D721Med (cell line): ENCODE data around the gene GLA.

Source experiments
- DNase-seq: peaks from one replicate; pipeline ENCODE4 v3.0.0; 2011; ENCODE audit warnings: low spot score; ENCODE audit not compliant: insufficient read length
- FAIRE-seq: peaks from 2 replicates; lab custom pipeline; 2011; peaks lifted over from hg19 to GRCh38; lab: Jason Lieb, UNC
- TF ChIP-seq, protein P1 (sequence below): IDR thresholded peaks from 2 replicates; pipeline ENCODE4 v1.5.1; 2012; ENCODE audit warnings: mild to moderate bottlenecking, control low read depth; ENCODE audit not compliant: insufficient read depth; ENCODE audit errors: missing control alignments

The GLA gene

DNA sequence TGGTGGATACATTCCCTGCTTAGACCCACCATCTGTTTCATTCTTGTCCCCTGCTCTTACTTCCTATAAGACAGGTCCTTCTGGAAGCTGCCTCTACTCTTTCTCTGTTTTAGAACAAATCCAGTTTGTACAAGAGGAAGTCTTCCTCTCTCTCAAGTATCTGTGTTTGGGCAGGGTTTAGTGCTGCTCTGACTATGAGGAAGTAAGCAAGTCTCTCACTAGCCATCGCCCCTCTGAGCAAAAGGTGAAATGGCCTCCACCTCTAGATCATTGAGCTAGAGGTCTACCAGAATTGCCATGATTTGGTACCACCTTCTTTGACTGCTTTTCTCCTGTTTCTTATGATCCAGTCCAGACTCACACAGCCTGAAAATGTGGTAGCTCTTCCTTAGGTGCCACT is 30.2 kb downstream of the GLA start:
- TF ChIP-seq, protein P1, sequence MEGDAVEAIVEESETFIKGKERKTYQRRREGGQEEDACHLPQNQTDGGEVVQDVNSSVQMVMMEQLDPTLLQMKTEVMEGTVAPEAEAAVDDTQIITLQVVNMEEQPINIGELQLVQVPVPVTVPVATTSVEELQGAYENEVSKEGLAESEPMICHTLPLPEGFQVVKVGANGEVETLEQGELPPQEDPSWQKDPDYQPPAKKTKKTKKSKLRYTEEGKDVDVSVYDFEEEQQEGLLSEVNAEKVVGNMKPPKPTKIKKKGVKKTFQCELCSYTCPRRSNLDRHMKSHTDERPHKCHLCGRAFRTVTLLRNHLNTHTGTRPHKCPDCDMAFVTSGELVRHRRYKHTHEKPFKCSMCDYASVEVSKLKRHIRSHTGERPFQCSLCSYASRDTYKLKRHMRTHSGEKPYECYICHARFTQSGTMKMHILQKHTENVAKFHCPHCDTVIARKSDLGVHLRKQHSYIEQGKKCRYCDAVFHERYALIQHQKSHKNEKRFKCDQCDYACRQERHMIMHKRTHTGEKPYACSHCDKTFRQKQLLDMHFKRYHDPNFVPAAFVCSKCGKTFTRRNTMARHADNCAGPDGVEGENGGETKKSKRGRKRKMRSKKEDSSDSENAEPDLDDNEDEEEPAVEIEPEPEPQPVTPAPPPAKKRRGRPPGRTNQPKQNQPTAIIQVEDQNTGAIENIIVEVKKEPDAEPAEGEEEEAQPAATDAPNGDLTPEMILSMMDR = no peak
- FAIRE-seq (no peak), DNase-seq (no peak)

DNA sequence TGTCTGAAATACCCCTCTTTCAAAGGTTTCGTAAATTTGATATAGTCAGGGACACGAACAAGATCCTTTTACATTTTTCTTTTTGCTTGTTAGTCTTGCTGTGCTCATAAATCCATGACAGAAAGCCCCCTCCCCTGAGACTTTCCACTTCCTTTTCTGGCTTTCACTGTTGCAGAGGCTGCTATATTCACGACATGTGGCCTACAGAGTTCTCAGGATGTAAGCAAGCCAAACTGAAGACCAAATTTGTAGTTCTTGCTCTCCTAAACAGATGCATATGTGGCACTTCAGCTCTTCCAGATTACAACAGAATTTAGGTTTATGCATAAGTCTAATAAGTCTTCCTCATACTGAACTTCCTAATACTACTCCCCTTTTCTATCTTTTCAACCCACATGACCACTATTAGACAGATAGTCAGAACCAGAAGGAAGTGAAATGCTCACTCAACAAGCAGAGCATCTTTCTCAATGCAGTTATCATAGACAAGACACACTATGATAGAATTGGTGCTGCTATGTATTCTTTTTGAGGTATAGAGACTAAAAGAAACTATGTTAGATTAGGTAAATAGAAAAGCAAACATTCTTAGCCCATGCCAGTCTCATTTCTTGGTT is 36.7 kb downstream of the GLA start:
- TF ChIP-seq, protein P1 = no peak
- FAIRE-seq (no peak), DNase-seq (no peak)

DNA sequence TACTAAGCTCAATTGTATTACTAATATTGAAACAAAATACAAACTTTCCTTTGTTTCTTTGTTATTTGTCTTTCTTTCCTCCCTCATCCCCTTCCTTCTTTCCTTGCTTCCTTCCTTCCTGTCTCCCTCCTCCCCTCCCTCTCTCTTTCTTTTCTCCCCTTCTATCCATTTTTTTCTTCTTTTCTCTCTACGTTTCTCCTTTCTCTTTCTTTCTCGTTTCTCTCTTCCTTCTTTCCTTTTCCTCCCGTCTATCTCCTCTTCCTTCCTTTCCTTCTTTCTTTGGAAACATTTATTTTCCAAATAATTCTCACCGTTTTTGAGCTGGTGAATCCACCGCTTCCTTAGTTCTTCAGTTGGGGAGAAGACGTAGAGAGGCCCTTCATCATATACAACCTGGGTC is 38.0 kb downstream of the GLA start:
- TF ChIP-seq, protein P1 = no peak
- DNase-seq = no peak
- FAIRE-seq = no peak

DNA sequence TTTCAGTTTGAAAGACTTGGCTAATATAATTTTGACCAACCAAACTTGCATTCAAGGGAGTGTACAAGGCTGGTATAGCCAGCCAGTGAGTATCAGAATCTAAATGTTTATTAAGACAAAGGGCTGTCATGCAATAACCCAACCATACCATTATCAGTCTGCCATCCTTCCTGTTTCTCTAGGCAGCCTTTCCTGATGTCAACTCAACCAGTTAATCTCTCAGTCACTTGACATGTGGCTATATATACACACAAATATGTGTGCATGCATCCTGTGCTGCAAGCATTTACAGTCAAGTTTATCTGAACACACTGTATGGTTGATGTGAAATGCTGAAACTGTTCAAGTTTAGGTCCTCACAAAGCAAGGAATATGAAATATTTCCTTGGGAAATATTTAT is 38.9 kb downstream of the GLA start:
- peak; percentile 46 for FAIRE-seq
- DNase-seq = no peak
- TF ChIP-seq, protein P1 = no peak

DNA sequence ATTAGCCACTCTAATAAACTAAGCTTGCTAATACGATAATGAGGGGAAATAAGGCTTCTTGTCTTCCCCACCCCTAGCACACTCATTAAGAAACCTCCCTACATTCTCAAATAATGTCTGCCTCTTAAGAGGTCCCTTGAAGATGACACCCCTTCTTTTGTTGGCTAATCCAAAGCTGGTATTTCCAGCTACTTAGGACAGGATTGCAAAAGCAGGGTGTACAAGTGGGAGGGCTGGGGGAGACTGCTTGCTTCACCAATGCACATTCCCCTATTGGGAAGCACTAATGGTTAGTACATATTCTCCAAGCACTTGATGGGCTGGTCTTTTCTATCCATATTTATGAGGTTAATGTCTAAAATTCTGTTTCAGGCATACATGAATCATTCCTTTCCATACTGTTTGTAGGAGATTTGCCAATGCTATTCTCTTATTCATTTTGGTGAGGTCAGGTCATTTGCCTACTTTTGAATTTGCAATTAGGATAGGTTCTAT is 42.4 kb downstream of the GLA start:
- DNase-seq (no peak), FAIRE-seq (no peak)
- TF ChIP-seq, protein P1 = no peak

DNA sequence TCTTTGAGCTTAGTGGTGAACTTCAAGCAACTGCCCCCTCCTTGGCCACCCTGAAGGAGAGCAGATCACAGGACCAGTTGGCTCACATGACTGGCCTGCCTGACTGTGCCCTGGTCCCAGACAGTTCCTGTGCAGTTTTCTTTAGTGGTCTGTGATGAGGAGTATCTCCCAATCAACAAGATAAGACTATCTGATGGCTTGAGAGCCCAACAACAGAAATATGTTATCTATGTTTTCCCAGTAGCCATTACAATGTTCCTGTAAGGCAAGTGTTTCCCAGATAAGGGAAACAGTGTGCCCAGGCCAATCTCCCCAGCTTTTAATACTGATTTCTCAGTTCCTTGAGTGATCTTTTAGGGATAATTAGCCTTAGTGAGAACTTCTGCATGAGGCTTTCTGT is 45.0 kb downstream of the GLA start:
- DNase-seq = no peak
- no peak for FAIRE-seq
- TF ChIP-seq, protein P1 = no peak

DNA sequence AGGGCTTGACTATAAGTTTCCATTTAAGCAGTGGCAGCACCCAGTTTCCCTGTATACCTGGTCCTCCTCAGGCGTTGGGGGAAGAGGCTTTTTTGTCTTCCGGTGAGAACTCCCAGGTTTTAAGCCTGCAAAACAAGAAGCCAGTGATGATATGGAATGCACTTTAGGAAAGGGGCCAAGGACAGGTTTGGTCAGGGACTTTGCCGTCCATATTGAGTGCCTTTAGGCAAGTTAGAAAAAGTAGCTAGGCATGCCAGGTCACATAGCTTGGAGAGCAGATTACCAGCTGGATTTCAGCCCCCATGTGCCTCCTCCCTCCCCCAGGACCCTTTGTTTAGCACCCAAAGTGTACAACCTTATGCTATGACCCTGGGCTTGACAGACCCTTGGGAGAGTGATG is 45.6 kb downstream of the GLA start:
- TF ChIP-seq, protein P1 = no peak
- no peak for DNase-seq
- FAIRE-seq = no peak
